ELF-1 (cell line): Measurements from ENCODE around the gene ELFN1.
"Not testable (repeated sequence)": the region's sequence is repeated elsewhere in the genome, so short reads cannot be mapped to it uniquely, and the experiment has no call there.

Source experiments
- DNase-seq: peaks from one replicate; pipeline ENCODE4 v3.0.0-alpha.2; 2016; ENCODE audit warnings: low read depth, low spot score

The ELFN1 gene

GRCh38 chr7:1755783-1756625 lies 85.9 kb downstream of the ELFN1 start:
- DNase-seq, result no peak

- no peak for DNase-seq
Measured at GRCh38 chr7:1757601-1758000, 87.5 kb downstream of the ELFN1 start.

- peak; percentile 60 for DNase-seq
Measured at GRCh38 chr7:1758028-1758858, 88.2 kb downstream of the ELFN1 start.

GRCh38 chr7:1758859-1759521 lies 88.9 kb downstream of the ELFN1 start:
- DNase-seq, result no peak

- no peak for DNase-seq
Measured at GRCh38 chr7:1761097-1761496, 91.0 kb downstream of the ELFN1 start.

GRCh38 chr7:1761774-1762173 lies 91.7 kb downstream of the ELFN1 start:
- DNase-seq, result no peak

GRCh38 chr7:1762238-1762945 lies 92.3 kb downstream of the ELFN1 start:
- DNase-seq, result no peak

- no peak for DNase-seq
Measured at GRCh38 chr7:1763033-1763432, 93.0 kb downstream of the ELFN1 start.

GRCh38 chr7:1763911-1764310 lies 93.8 kb downstream of the ELFN1 start:
- DNase-seq, result not testable (repeated sequence)

- DNase-seq, result no peak
Measured at GRCh38 chr7:1765336-1765735, 95.3 kb downstream of the ELFN1 start.

GRCh38 chr7:1767524-1767923 lies 97.4 kb downstream of the ELFN1 start:
- DNase-seq, result no peak

- no peak for DNase-seq
Measured at GRCh38 chr7:1768832-1769231, 98.8 kb downstream of the ELFN1 start.

GRCh38 chr7:1769286-1770200 lies 99.5 kb downstream of the ELFN1 start:
- no peak for DNase-seq

- DNase-seq, result no peak
Measured at GRCh38 chr7:1770331-1770730, 100.3 kb downstream of the ELFN1 start.

GRCh38 chr7:1775389-1775788 lies 105.3 kb downstream of the ELFN1 start:
- DNase-seq, result no peak

GRCh38 chr7:1777122-1777521 lies 107.0 kb downstream of the ELFN1 start:
- no peak for DNase-seq

GRCh38 chr7:1779445-1779844 lies 109.4 kb downstream of the ELFN1 start:
- DNase-seq, result no peak

GRCh38 chr7:1781369-1781768 lies 111.3 kb downstream of the ELFN1 start:
- DNase-seq, result no peak

- no peak for DNase-seq
Measured at GRCh38 chr7:1785839-1786238, 115.8 kb downstream of the ELFN1 start.

- no peak for DNase-seq
Measured at GRCh38 chr7:1787241-1787640, 117.2 kb downstream of the ELFN1 start.
